GM21619 (cell line): ENCODE measurements around the gene BRINP3.

Source experiments
- ATAC-seq: cut with Tn5 transposase; IDR thresholded peaks from one replicate; pipeline ENCODE4 v1.9.1; 2021; ENCODE audit not compliant: unreplicated experiment

Gene BRINP3

GRCh38 chr1:190193508-190194115 is 284.1 kb downstream of the BRINP3 start:
- no peak for ATAC-seq

GRCh38 chr1:190192627-190193026 is 285.0 kb downstream of the BRINP3 start:
- ATAC-seq = no peak

- no peak for ATAC-seq
Observed at GRCh38 chr1:190183588-190183987, 294.1 kb downstream of the BRINP3 start.

GRCh38 chr1:190179817-190180216 is 297.8 kb downstream of the BRINP3 start:
- ATAC-seq = no peak

- no peak for ATAC-seq
Observed at GRCh38 chr1:190178827-190179226, 298.8 kb downstream of the BRINP3 start.

- no peak for ATAC-seq
Observed at GRCh38 chr1:190177555-190177954, 300.1 kb downstream of the BRINP3 start.

- no peak for ATAC-seq
Observed at GRCh38 chr1:190176776-190177175, 300.9 kb downstream of the BRINP3 start.

GRCh38 chr1:190175320-190175719 is 302.3 kb downstream of the BRINP3 start:
- ATAC-seq = no peak

GRCh38 chr1:190172651-190173430 is 304.8 kb downstream of the BRINP3 start:
- no peak for ATAC-seq

GRCh38 chr1:190170321-190170720 is 307.3 kb downstream of the BRINP3 start:
- no peak for ATAC-seq

GRCh38 chr1:190169311-190170067 is 308.2 kb downstream of the BRINP3 start:
- no peak for ATAC-seq

GRCh38 chr1:190168893-190169280 is 308.8 kb downstream of the BRINP3 start:
- ATAC-seq = no peak

GRCh38 chr1:190168116-190168892 is 309.4 kb downstream of the BRINP3 start:
- ATAC-seq = no peak

GRCh38 chr1:190159146-190159545 is 318.5 kb downstream of the BRINP3 start:
- ATAC-seq = no peak

GRCh38 chr1:190154744-190155143 is 322.9 kb downstream of the BRINP3 start:
- ATAC-seq = no peak

- ATAC-seq = no peak
Observed at GRCh38 chr1:190147616-190148015, 330.0 kb downstream of the BRINP3 start.

- no peak for ATAC-seq
Observed at GRCh38 chr1:190144650-190145049, 333.0 kb downstream of the BRINP3 start.

- no peak for ATAC-seq
Observed at GRCh38 chr1:190140644-190141043, 337.0 kb downstream of the BRINP3 start.

- ATAC-seq = no peak
Observed at GRCh38 chr1:190138702-190139101, 339.0 kb downstream of the BRINP3 start.

GRCh38 chr1:190138266-190138665 is 339.4 kb downstream of the BRINP3 start:
- no peak for ATAC-seq

- no peak for ATAC-seq
Observed at GRCh38 chr1:190129366-190129765, 348.3 kb downstream of the BRINP3 start.
